ENCODE measurements around the gene MECR.

DNA sequence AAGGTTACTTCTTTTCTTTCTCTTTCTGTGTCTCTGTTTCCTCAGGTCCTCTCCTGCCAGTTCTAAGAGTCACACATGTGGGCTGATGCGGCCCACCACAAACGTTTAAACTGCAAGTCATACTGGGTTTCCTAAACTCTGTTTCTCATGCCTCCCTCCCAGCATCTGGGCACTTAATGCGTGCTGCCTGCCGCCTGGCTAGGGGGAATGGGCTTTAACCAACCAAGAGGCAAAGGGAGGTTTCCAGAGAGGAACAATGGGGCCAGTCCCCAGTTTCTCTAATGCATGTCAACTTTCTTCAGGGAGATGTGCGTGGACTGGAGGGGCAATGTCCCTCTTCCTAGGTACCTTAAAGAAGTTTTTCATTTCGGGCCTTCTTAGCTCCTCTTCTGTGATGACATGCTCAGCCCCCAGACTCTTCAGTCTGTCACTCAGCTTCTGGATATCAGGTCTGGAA lies 29.1 kb downstream of the MECR start:
- TF ChIP-seq, protein P1, sequence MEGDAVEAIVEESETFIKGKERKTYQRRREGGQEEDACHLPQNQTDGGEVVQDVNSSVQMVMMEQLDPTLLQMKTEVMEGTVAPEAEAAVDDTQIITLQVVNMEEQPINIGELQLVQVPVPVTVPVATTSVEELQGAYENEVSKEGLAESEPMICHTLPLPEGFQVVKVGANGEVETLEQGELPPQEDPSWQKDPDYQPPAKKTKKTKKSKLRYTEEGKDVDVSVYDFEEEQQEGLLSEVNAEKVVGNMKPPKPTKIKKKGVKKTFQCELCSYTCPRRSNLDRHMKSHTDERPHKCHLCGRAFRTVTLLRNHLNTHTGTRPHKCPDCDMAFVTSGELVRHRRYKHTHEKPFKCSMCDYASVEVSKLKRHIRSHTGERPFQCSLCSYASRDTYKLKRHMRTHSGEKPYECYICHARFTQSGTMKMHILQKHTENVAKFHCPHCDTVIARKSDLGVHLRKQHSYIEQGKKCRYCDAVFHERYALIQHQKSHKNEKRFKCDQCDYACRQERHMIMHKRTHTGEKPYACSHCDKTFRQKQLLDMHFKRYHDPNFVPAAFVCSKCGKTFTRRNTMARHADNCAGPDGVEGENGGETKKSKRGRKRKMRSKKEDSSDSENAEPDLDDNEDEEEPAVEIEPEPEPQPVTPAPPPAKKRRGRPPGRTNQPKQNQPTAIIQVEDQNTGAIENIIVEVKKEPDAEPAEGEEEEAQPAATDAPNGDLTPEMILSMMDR (conservative IDR thresholded peaks at IDR 0.05), result no peak
- no peak for TF ChIP-seq ZFX (IDR thresholded peaks at IDR 0.05)

All from C4-2B (cell line).